CD4-positive, alpha-beta T cell treated with Interleukin-15 for 1 hour (primary cell): ENCODE results near the gene MAB21L4.
"Not testable (repeated sequence)": the region's sequence is repeated elsewhere in the genome, so short reads cannot be mapped to it uniquely, and the experiment has no call there.

Experiments
- DNase-seq: peaks from one replicate; pipeline ENCODE4 v3.0.0-alpha.2; 2020

MAB21L4 gene

GRCh38 chr2:240857039-240858008 lies 38.6 kb downstream of the MAB21L4 start:
- DNase-seq: no peak

- DNase-seq: no peak
Observed at GRCh38 chr2:240856151-240856980, 39.6 kb downstream of the MAB21L4 start.

DNA sequence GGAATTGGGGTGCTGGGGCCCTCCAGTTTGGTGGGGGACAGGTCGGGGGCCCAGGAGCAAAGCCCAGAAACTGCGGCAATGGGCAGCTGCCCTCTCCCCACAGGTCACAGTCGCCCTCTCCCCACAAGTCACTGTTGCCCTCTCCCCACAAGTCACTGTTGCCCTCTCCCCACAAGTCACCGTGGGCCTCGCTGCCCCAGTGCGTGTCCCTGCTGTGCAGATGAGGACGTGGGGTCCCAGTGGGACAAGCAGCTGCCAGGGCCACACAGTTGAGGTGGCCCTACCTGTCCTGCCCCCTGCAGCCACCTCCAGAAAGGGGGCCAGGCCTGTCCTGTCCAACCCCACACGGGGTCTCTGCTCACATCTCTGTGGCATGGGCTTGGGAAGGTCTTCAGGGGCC lies 40.3 kb downstream of the MAB21L4 start:
- no peak for DNase-seq

- DNase-seq: no peak
Observed at GRCh38 chr2:240852671-240853314, 43.2 kb downstream of the MAB21L4 start.

DNA sequence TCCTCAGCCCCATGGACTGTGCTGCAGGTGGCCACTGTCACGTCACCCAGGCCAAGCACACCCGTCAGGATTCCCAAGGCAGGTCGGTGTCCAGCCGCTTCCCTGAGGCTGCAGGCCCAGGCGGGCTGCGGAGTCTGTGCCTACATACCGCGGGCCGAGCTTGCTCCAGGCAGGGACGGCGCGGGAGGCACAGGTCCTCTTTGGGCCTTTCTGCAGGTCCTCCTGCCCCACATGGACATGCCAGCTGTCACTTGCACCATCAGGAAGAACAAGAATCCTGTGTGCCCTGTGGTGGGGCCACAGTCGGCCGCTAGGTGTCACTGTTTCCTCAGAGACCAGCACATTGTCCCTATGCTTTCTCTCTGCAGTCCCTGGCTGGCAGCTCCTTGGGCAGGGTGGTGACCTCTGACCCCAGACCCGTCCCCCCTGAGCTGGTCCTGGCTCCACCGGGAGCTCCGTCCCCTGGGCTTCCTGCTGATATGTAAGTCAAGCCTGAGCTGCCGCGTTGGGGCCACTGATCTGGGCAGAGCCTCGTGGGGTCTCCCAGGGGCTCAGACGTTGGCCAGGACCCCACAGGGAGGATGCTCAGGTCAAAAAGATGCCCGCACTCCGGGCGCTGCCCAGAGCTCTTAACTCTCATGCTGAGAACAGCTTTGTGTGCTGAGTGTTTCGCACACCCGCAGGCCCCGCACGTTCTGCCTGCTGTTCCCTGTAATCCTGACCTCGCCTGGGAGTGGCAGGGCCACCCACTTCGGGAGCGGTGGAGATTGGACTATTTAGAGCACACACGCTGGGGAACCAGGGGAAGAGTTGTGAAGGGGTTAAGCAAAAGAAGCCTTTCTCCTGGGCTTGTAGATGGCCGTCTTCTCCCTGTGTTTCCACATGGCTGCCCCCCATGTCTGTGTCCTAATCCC lies 44.6 kb downstream of the MAB21L4 start:
- DNase-seq: peak; percentile 73

GRCh38 chr2:240850756-240851077 lies 45.2 kb downstream of the MAB21L4 start:
- no peak for DNase-seq

- no peak for DNase-seq
Observed at GRCh38 chr2:240850026-240850425, 45.9 kb downstream of the MAB21L4 start.

- DNase-seq: no peak
Observed at GRCh38 chr2:240848900-240849680, 46.9 kb downstream of the MAB21L4 start.

GRCh38 chr2:240847817-240848216 lies 48.1 kb downstream of the MAB21L4 start:
- no peak for DNase-seq

GRCh38 chr2:240846873-240847595 lies 48.9 kb downstream of the MAB21L4 start:
- DNase-seq: no peak

- not testable (repeated sequence) for DNase-seq
Observed at GRCh38 chr2:240846309-240846708, 49.6 kb downstream of the MAB21L4 start.

DNA sequence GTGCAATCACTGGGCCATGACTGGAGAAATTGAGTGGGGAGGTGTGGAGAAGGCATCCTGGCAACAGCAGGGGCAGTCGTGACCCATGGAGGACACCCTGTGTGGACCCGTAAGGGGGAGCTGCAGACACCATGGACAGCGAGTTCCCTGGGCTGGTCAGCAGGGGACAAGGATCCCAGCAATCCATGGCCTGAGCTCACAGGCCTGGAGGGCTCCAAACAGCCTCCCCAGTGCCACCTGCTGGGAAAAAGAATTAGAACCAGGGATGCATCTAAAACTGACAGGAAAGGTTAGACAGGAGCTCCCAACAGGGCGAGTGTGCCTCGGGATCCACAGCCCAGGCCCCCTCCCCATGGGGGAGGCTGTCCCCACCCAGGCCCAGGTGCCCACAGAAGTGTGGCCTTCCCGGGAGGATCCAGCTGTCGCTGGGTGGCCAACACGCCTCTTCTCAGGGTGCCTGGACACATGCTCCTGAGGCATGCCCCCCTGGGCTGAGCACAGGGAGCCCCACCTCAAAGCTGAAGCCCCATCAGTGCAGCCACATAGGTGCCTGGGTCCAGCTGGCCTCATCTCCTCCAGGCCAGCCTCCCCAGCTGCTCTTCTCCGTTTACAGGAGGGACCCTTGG lies 55.4 kb downstream of the MAB21L4 start:
- DNase-seq: no peak

DNA sequence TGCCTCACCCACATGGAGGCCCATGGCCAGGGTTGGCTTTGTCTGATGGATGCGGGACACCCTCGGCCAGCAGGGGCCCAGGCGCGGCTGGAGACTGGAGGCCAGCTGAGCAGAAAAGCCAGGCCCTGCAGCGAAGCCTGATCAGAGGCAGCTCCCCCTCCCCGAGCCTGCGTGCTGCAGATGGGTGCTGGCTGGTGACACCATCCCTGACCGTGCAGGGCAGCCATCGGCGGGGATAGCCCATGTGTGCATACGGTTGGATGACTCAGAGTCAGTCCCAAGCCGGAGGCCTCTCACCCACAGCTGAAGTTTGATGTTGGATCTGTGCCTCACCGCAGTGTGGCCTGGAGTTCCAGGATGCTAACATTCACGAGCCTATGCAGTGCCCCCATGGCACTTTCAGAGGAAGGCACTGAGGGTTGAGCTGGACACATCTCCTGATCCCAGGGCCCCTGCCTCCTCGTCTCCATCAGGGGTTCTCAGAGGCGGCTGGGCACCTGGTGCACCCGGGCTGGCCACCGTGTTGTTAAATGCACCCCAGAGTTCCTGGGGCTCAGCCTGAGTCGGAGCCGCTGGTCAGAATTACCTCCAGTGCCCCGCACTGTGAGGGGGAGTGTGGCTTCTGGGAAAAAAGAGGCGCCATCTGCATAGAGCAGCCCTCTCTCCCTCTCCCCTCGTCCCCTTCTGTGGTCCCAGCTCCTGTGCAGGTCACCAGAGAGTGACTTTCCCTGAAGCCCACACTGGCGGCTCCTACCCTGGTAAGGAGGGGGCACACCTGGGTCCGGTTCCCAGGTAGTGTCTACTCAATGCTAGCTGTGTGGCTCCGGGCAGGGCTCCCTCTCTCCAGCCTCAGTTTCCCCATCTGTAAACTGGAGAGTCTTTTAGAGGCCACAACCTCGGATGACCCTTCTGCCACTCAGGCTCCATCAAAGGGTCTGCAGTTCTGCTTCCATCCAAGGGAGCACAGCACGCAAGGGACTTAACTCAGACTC lies 56.5 kb downstream of the MAB21L4 start:
- no peak for DNase-seq

GRCh38 chr2:240837621-240838020 lies 58.3 kb downstream of the MAB21L4 start:
- DNase-seq: no peak

- no peak for DNase-seq
Observed at GRCh38 chr2:240836781-240837467, 59.0 kb downstream of the MAB21L4 start.
